GM21529 (cell line): Measurements from ENCODE around the gene OLFM2.
"Not testable (repeated sequence)": the region's sequence is repeated elsewhere in the genome, so short reads cannot be mapped to it uniquely, and the experiment has no call there.

ENCODE experiments used
- ATAC-seq: cut with Tn5 transposase; IDR thresholded peaks from one replicate; pipeline ENCODE4 v1.9.1; 2021; ENCODE audit not compliant: unreplicated experiment

The OLFM2 gene

DNA sequence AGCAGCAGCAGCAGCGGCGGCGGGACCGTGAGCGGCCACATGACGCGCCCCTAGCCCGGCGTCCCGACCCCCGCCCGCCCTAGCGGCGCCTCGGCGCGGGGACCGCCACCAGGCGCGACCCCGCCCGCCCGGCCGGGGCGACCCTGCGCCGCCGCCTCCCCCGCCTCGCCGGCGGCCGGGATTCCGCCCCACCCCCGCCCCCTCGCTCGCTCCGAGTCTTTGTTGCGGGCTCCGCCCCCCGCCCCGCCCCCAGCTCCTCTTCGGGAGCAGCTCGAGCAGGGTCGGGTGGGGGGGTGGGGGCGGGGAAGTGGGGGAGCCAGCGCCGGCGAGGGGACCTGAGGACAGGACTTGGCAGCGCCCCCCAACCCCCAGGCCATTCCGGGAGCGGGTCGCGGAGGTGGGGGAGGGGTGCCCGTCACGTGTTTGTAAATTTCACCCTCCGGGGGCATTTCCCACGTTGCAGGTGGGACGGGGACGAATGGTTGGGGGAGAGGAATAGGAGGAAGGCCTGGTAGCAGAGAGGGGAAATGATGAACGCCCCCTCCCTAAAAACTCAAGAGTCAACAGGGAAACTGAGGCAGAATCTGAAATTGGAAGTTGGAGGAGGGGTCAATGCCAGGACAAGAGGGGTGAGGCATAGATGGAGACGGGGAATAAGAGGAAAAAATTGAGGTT is at the start of gene OLFM2:
TSS of gene OLFM2 (minus strand) at position 190 of the 675 bp plus-strand sequence. CDS start at position 41, 149 bp downstream.
- no peak for ATAC-seq

DNA sequence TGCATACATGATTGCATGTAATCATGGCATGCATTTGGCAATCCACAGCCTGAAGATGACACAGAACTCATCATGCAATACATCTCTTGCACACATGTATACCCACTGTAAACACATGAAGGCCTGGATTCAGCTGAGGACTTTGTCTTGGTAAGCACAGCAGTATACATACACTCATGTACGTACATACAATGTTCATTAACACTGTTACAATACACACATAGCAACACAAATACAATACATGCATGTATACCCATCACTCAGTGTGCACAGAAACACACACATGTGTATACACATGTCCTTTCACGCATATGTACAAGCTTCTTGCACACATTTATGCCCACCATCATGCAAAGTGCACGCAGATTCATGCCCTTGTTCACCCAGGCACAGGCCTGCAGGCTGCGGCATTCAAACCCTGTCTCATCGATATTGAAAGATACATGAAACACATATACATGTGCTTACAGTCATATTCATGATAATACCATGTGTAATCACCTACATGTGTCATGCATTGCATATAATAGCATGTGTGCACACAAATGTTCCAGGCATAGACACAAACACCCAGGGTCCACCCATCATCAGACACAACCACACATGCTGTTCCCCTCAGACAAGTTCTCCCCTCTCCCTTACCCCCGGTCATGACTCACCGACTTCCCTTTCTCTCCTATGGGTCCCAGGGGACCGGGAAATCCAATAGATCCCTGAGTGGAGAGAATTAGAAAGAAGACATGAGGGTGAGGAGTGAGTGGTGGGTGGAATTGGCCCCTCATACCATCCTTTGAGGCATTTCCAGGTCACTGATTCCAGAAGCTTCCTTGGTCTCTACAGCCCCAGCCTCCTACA is 45.3 kb upstream of the OLFM2 start:
- ATAC-seq: no peak

DNA sequence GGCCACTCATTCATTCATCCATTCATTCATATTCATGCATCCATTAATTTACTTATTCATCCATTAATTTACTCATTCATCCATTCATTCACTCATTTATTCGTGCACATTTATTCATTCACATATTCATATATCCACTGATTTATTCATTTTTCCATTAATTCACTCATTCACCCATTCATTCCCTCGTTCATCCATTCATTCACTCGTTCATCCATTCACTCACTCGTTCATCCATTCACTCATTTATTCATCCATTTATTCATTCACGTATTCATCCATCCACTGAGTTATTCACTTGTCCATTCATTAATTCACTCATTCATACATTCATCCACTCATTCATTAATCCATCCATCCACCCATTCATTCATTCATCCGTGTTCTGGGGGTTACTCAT is 35.8 kb upstream of the OLFM2 start:
- ATAC-seq: no peak

DNA sequence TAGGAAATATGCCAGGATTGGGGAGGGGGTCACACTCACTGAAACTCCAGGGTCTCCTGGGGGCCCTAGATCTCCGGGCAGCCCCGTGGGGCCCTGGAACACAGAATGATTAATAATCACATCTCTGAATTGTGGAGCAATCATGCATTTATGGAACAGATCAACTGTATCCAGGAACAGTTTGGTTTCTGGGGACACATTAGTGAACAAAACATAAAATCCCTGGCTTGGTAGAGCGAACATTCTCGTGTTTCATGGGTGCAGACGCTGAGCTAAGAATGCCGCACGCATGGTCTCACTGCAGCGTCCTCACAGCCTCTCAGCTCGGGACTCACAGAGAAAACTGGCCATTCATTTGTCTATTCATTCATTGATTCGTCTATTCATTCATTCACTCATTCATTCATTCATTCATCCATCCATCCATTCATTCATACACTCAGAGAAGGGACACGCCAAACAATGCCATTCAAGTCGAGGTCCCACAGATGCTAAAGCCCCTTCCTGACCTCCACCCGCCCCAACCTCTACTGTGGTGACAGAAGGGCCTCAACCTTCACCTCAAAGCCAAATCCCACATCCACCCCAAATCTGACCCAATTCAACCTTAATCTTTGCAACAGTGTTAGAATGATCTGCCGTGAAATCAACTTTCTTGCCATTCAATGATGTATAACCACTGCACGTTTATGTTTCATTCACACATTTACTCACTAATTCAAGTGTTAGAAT is 35.0 kb upstream of the OLFM2 start:
- no peak for ATAC-seq

DNA sequence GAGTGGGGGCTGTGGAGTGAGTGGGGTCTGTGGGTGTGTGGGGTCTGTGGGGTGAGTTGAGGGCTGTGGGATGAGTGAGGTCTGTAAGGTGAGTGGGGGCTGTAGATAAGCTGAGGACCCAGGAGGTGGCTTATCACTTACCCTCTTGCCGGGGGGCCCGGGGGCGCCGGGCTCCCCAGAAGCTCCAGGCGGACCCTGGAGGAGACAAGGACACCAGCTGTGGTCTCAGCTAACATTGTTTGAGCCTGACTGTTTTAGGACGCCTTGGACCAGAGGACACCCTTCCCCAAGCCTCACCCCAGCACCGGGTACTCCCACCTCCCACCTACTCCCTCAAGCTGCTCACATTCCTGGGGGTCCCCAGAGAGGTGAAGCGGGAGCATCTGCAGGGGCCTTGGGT is 34.2 kb upstream of the OLFM2 start:
- ATAC-seq: no peak

DNA sequence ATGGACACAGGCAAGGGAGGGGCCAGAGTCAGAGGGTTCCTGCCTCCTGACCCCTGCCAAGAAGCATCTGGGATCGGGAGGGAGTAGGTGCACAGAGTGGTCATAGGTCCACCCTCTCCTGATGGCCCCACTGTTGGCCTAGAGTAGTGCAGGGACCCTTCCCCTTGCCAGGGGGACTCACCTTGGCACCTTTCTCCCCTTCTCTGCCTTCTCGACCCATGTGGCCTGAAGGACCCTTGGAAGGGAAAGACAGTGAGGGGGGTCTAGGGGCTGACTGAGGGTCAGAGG is 33.3 kb upstream of the OLFM2 start:
- ATAC-seq: no peak

DNA sequence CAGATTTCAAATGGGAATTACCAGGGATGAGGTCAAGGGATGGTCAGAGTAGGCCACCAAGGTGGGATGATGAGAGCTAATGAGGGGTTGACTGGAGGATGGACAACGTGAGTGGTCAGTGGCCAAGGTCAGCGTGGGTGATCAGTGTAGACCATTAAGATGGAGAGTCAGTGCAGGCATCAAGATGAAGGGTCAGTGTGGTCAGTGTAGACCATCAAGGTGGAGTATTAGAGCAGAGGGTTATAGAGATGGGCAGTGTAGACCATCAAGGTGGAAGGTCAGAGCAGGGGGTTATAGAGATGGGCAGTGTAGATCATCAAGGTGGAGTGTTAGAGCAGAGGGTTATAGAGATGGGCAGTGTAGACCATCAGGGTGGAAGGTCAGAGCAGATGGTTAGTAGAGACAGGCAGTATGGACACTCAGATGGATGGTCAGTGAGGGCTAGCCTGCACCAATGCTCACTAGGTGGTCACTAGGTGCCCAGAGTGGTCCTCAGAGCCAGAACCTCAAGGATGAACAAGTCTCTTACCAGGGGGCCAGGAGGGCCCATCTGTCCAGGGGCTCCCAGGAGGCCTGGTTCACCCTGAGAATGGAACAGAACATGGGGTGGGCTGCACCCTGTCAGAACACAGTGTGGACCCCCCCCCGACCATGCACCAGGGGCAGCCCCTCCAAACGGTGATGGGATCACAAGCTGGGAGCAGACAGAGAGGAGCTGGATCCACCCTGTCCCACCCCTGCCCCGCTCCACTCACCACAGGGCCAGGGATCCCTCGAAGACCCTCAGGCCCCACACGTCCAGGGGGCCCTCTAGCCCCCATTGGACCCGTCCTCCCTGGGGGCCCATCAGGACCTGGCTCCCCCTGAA is 32.7 kb upstream of the OLFM2 start:
- no peak for ATAC-seq

DNA sequence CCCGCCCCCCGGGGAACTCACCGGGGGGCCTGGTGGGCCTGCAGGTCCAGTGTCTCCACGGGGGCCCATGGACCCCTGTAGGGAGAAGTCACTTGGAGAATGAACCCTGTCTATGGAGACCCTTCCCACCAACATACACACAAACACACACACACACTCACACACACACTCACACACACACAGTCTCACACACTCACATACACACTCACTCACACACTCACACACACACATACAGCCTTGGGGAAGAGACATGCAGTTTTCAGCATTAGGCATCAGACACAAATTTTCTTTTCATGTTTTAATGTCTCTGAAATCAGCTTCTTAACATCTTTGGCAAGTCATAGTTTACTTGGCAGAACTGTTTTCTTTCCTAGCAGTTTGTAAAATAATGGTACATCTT is 31.0 kb upstream of the OLFM2 start:
- ATAC-seq: no peak

DNA sequence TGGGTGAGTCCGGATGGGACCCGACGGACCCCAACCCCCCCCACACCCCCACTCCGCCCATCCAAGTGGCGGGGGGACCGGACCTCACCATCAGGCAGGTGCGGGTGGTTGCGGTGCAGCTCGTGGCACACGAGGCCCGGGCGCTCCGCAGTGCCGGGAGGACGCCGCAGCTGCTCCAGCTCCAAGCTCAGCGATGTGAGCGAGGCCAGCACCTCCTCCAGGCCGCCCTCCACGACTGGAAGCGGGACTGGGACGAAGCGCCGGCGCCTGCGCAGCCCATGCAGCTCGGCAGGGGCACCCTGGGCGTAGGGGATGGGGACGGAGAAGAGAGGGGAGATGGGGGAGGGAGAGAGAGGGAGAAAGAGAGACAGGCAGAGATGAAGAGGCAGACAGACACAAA is 30.1 kb upstream of the OLFM2 start:
- no peak for ATAC-seq

DNA sequence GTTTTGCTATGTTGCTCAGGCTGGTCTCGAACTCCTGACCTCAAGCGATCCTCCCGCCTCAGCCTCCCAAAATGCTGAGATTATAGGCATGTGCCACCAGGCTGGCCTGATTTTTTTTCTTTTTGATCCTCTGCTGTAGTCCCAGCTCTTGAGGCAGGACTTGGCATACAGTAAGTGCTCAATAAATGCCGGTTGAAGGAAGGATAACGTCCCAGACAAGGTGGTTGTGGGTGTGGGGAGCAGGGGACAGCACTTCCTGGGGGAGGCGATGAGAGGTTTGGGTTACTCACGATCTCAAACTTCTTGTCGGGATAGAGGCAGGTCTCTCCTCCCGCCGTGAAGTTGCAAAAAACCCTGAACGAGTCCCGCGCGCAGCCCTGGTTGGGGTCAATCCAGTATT is 29.7 kb upstream of the OLFM2 start:
- no peak for ATAC-seq

DNA sequence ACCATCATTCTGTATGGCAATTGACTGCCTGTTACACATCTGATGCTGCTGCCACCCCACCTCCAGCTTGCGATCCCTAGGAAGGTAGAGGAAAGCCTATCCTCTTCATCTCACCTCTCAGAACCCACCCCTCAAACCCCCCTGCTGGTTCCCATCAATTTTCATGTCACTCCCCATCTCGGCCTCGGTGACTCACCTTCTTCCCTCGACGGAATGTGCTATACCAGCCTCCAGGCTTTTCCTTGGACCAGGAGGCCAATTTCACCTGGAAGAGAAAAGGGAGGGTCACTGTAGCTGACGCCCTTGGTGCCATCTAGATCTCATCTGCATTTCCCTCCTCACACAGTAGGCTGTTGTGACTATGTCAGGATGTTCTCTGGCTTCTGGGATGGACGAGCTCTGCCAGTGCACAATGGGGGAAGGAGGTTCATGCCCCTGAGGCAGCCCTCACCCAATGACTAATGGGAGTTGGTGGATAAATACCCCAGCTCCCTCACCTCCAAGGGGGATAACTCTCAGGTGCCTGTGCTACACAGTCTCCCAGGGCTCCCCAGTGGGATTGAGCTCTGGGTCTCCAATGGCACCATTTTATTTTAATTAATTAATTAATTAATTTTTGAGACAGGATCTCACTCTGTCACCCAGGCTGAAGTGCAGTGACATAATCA is 26.4 kb upstream of the OLFM2 start:
- no peak for ATAC-seq

DNA sequence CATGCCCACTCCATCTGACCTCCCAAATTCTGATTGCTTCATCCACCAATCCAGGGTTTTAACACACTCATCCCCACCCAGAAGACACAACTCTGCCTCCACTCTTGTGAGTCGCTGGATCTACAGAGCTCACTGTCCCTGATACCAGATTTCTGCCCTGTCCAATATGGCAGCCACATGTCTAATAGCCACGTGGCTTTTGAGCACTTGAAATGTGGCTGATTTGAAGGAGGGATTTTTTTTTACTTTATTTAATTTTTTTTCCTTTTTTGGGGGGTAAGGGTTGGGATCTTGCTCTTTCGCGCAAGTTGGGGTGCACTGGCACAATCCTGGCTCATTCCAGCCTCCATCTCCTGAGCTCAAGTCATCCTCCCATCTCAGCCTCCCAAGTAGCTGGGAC is 24.8 kb upstream of the OLFM2 start:
- no peak for ATAC-seq

DNA sequence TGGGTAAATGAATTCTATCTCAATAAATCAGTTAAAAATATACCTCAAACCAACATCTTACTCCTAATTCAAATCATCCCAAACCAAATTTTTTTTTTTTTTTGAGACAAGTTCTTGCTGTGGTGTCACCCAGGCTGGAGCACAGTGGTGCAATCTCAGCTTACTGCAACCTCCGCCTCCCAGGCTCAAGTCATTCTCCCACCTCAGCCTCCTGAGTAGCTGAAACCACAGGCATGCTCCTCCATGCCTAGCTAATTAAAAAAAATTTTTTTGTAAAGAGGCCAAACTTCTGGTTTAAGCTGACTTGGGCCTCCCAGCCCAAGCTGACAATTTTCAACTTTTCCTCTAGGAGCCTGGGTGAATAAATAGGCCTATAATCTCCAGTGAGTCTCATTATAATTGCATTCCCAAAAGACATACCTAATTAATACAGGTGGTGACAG is 22.1 kb upstream of the OLFM2 start:
- ATAC-seq: no peak

DNA sequence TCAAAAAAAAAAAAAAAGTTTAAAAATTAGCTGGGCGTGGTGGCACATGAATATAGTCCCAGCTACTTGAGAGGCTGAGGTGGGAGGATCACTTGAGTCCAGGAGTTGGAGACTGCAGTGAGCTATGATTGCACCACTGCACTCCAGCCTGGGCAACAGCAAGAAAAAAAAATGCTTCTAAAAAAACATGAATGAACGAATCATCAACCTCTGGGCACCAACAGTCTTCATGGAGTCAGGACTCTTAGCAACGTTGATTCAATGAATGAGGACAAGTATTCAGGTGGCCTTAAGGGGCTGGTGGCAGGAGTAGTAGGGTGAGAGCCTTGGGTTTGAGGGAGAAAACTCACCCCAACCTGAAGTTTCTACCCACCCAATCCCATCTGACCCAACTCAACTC is 20.6 kb upstream of the OLFM2 start:
- no peak for ATAC-seq

DNA sequence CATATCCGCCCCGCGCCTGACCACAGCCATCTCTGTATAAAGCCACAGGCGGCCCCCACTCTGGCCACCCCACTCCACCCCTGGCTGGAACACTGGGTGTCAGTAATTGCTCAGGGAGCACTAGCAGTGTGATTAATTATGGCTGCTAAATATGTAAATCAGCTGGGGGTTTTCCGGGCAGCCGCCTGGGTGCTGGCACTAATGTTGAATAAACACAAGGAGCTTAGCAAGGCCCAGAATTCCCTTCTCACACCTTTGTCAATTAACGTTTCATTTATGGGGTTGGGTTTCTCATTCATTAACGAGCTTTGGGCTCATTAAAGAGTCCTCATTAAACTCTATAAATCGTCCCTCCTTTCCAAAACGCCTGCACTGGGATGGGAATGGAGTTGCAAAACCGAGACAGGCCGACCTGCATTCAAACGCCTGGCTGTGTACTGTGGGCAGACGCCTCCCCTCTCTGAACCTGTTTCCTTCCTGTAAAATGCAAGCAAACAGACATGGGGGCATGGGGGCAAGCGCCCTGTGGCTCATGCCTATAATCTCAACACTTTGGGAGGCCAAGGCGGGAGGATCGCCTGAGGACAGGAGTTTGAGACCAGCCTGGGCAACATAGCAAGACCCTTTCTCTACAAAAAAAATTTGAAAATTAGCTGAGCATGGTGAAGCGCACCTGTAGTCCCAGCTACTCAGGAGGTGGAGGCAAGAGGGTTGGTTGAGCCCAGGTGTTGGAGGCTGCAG is 17.7 kb upstream of the OLFM2 start:
- ATAC-seq: no peak

DNA sequence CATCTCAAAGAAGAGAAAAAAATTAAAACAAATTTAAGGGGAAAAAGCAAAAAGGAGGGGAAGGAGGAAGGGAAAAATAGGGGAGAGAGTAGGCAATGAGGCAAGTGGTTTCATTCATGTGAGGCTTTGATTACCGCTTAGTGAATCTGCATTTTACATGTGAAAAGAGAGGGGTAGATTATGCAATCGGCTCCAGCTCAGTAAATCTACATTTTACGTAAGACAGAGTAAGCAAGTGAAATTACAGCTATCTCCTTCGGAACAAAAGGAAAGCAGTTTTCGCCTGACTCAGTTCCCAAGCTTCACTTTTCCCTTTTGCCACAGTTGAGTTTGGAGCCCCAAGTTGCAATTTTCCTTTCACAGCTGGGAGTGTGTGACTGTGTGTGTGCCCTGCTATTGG is 16.0 kb upstream of the OLFM2 start:
- ATAC-seq: no peak

DNA sequence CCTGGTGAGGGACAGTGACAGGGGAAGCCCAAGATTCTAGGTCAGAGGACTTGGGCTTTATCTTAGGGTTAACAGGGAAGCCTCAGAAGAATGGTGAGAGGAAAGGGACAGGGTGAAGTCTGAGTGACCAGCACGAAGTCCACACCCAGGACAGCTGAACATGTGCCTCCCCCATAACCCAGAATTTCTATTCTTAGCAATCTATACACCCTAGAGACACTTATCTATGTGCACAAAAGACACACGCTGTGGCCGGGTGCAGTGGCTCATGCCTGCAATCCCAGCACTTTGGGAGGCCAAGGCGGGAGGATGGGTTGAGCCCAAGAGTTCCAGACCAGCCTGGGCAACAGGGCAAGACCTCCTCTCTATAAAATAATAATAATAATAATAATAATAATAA is 11.1 kb upstream of the OLFM2 start:
- ATAC-seq: no peak

DNA sequence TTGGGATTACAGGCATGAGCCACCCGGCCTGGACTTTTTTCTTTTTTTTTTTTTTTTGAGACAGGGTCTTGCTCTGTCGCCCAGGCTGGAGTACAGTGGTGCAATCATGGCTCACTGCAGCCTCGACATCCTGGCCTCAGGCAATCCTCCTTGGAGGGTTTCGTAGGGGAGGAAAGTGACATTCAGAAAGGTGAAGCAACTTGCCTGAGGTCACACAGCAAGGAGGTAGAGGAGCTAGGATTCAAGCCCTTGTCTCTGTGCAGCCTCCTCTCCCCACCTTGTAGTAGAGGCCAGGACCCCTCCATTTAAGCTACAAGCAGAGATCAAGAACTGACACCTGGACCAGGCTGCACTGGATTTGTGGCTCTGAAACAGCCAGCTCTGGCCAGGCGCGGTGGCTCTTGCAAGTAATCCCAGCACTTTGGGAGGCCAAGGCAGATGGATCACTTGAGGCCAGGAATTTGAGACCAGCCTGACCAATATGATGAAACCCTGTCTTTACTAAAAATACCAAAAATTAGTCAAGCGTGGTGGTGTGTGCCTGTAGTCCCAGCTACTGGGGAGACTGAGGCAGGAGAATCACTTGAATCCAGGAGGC is 10.3 kb upstream of the OLFM2 start:
- ATAC-seq: not testable (repeated sequence)

DNA sequence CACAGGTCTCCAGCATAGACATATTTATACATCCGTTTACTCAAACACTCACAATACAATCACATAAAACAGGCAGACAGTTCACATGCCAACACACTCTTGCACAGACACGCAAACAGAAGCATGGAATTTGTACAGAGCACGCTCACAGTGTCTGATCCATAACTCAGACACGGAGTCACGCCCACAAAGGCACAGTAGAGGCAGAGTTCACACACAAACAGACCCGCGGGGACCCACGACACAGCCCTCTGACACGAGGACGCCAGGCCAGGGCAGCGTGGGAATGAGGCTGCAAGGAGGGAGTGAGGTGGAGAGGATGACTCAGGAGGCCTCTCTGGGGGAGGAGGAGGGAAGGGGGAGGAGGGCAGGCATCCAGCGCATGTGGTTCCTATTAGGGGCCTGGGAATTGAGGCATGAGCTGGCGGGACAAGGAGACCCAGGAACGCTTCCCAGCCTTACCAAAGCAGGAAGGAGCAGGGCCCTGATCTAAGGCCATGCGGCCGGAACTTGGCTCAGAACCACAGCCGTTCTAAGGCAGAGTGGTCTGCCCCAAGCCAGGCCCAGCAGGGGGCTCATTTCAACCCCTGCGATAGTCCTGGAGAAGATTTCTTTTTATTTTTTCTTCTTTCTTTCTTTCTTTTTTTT is 9.1 kb upstream of the OLFM2 start:
- ATAC-seq: no peak
